Omental fat pad (tissue), 4 donors: ENCODE data around the gene DHRSX. TPM values are rescaled to one million over a fixed set of nuclear protein-coding genes. Genes with fewer than 3 reads are reported as not detected.
A peak's percentile ranks its signal among the peaks of the same experiment; 100 is the strongest.

Experiments
- ATAC-seq: fragments of 150-250 bp; one replicate; pipeline ENCODE4 v1.9.1; 2016; ENCODE audit warnings: mild to moderate bottlenecking, moderate library complexity; ENCODE audit not compliant: low FRiP score
- DNase-seq: peaks from one replicate; pipeline ENCODE4 v3.0.0-alpha.2; 2019; ENCODE audit warnings: low spot score
- CTCF ChIP-seq, 3 donors: fragments of 450-650 bp; IDR thresholded peaks; one replicate each; pipeline ENCODE4 v1.5.1; 2016 to 2017; ENCODE audit warnings: antibody characterized with exemption in 3 of 3, mild to moderate bottlenecking in 3 of 3, moderate library complexity in 2 of 3
- total RNA-seq, 4 donors: library from RNA; depleted of rRNA; stranded (reverse); fragments of >200 nt; gene quantifications; one replicate each; pipeline ENCODE4 v1.1.0, GENCODE V29; 2016

Gene DHRSX
- total RNA-seq, 4 donors from 2014 or later, result 18.6 to 34.2 (median 21.4) TPM

- DNase-seq (no peak), ATAC-seq (no peak)
- TF ChIP-seq CTCF (IDR thresholded peaks at IDR 0.05), result no peak
Observed at GRCh38 chrX:2402361-2402690, 98.5 kb downstream of the DHRSX start.

- ATAC-seq (peak; percentile 45), DNase-seq (no peak)
- no peak for TF ChIP-seq CTCF (IDR thresholded peaks at IDR 0.05)
Observed at GRCh38 chrX:2401590-2402360, 99.0 kb downstream of the DHRSX start.

GRCh38 chrX:2401201-2401589 lies 99.6 kb downstream of the DHRSX start:
- ATAC-seq (no peak), DNase-seq (no peak)

GRCh38 chrX:2398064-2398656 lies 102.6 kb downstream of the DHRSX start:
- DNase-seq, result no peak
- ATAC-seq, result peak; percentile 39
- no peak for TF ChIP-seq CTCF (IDR thresholded peaks at IDR 0.05)

More at GRCh38 chrX:2401201-2401589, 99.6 kb downstream of the DHRSX start:
- TF ChIP-seq CTCF (IDR thresholded peaks at IDR 0.05), result no peak

- DNase-seq (no peak), ATAC-seq (no peak)
- no peak for TF ChIP-seq CTCF (IDR thresholded peaks at IDR 0.05)
Observed at GRCh38 chrX:2397229-2398063, 103.3 kb downstream of the DHRSX start.

- no peak for ATAC-seq
- no peak for DNase-seq
- no peak for TF ChIP-seq CTCF (IDR thresholded peaks at IDR 0.05)
Observed at GRCh38 chrX:2395261-2395992, 105.3 kb downstream of the DHRSX start.
